Measurements from ENCODE around the gene GPR153.
A peak's percentile ranks its signal among the peaks of the same experiment; 100 is the strongest.

The GPR153 gene

DNA sequence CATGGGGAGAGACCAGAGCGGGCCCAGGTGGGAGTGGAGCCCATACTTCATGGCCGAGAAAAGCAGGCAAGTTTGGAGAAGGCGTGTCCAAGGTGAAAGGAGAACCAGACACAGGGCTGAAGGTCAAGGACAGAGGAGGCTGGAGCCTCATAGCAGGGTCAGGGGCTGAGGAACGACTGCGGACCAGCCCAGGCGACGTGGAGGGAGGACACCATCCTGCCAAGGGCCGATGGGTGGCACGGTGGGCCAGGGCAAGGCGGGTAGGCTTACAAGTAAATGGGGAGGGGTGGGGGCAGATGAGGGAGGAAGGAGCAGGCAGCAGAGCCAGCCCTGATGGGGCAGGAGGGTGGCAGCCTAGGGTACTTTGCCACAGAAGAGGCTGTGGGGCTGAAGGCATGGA lies 18.2 kb upstream of the GPR153 start:
- no CpG with 5 or more reads among the region's 10 CpGs for WGBS, 2 donors (ENCODE audit: extremely low coverage in 2 of 2, insufficient read length in 2 of 2, insufficient replicate concordance in 1 of 2)
- H3K79me1 ChIP-seq (ENCODE audit: low read depth, low read length) = peaks cover 12% of the 10 kb centered on the region

DNA sequence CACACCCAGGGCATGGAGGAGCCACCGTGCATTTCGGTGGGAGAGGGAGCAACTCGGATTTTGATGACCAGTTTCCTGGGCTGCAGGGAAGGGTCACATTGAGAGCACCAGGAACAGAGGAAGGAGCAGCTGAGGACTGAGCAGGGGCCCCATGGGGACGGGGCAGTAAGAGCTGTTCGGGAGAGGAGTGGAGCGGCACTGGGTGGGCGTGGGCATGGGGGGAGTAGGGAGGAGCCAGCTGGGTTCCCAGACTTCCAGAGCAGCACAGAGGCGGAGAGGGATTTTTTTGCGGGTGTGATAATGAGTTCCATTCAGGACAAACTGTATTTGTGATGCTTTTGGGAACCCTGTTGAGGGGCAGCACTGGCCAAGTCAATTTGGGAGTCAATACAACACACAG lies 17.4 kb upstream of the GPR153 start:
- H3K9ac ChIP-seq (ENCODE audit: low read depth, low read length, poor library complexity) = no peak overlapping the region
- no CpG with 5 or more reads among the region's 9 CpGs for WGBS, 2 donors (ENCODE audit: extremely low coverage in 2 of 2, insufficient read length in 2 of 2, insufficient replicate concordance in 1 of 2)

More for the DNA sequence above, 18.2 kb upstream of the GPR153 start:
- no peak overlapping the region for H2BK120ac ChIP-seq (ENCODE audit: low read depth, low read length)
- no peak overlapping the region for H4K8ac ChIP-seq (ENCODE audit: low read depth, low read length)
- H4K91ac ChIP-seq (ENCODE audit: low read depth, low read length, poor library complexity) = no peak overlapping the region
- H3K9ac ChIP-seq (ENCODE audit: low read depth, low read length, poor library complexity) = peak overlapping the region; percentile 44
- H3K27me3 ChIP-seq (ENCODE audit: control insufficient read depth in 3 of 3, insufficient read depth in 3 of 3, low read depth in 1 of 3, low read length in 3 of 3) = no peaks in the 10 kb centered on the region
- no peak overlapping the region for H2BK12ac ChIP-seq (ENCODE audit: low read length)
- no peak for DNase-seq (ENCODE audit: low spot score)
- H3K4me1 ChIP-seq (ENCODE audit: control insufficient read depth in 2 of 2, insufficient read depth in 1 of 2, low read depth in 1 of 2, low read length in 2 of 2) = peaks cover 12 to 37% of the 10 kb centered on the region in 2 donors
- peak overlapping the region; percentile 33 for H2BK15ac ChIP-seq (ENCODE audit: low read length)
- H2AK5ac ChIP-seq (ENCODE audit: low read depth, low read length) = peak overlapping the region; percentile 56
- no peak overlapping the region for H2AFZ ChIP-seq (ENCODE audit: low read length)
- H3K36me3 ChIP-seq (replicated peaks in 1 of 2; ENCODE audit: control insufficient read depth in 2 of 2, insufficient read depth in 2 of 2, low read length in 2 of 2) = peaks cover 19 to 29% of the 10 kb centered on the region in 2 donors
- no peaks in the 10 kb centered on the region for H3K9me3 ChIP-seq (replicated peaks in 1 of 2; ENCODE audit: control insufficient read depth in 2 of 2, insufficient read depth in 1 of 2, low read depth in 1 of 2, low read length in 2 of 2)
- no peak overlapping the region for H3K4me2 ChIP-seq (ENCODE audit: insufficient read depth, low read length, poor library complexity, severe bottlenecking)
- no peak overlapping the region for H3K18ac ChIP-seq (ENCODE audit: low read length)
- H3K27ac ChIP-seq (replicated peaks; ENCODE audit: low read length) = no peak overlapping the region
- H3K14ac ChIP-seq (ENCODE audit: low read length) = no peak overlapping the region
- H2BK5ac ChIP-seq (ENCODE audit: low read length) = peak overlapping the region; percentile 22
- H3K4ac ChIP-seq (ENCODE audit: low read length) = peak overlapping the region; percentile 37
- peak overlapping the region; percentile 73 for H3K23ac ChIP-seq (ENCODE audit: low read depth, low read length, poor library complexity)
- no peak overlapping the region for H3K4me3 ChIP-seq (ENCODE audit: low read length in 2 of 2)

DNA sequence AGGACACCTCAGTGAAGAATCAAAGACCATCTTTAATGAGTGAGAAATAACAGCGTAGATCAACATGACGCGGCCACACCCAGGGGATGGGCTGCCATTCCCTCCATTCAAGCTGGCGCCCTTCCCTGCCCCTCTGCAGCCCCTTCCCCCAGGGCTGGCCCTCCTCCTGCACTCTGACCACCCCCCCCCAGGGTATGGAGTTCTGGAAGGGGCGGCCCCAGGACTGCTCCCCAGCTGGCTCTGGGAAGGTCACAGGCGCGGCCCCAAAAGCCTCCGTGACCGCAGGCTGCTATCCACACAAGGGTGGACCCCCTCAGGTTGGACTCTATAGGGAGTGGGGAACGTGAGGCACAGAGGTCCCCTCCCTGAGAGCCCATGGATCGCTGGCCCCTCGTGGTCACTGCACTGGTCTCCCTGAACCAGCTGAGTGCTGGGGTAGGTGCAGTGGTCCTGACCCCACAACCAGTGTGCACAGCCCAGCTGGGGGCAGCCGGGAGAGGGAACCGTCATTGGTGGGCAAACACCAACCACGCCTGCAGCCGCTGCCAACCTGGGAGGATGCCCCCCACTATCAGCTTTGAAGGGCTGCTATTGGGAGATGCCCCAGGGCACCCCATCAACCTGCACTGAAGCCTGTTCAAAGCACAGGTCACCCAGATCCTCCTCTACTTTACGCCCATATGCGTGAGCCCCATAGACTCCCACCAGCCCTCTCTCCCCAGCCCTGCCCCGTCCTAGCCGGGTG lies 16.1 kb upstream of the GPR153 start:
- Histone ChIP-seq H3K79me1 (ENCODE audit: low read depth, low read length) (peaks cover 10% of the 10 kb centered on the region), H3K4ac (ENCODE audit: low read length) (no peak overlapping the region), H4K8ac (ENCODE audit: low read depth, low read length) (no peak overlapping the region), H3K4me2 (ENCODE audit: insufficient read depth, low read length, poor library complexity, severe bottlenecking) (no peak overlapping the region), H4K91ac (ENCODE audit: low read depth, low read length, poor library complexity) (no peak overlapping the region), H3K18ac (ENCODE audit: low read length) (peak overlapping the region; percentile 67), H3K14ac (ENCODE audit: low read length) (no peak overlapping the region), H3K4me3 (ENCODE audit: low read length in 2 of 2) (no peak overlapping the region), H3K4me1 (ENCODE audit: control insufficient read depth in 2 of 2, insufficient read depth in 1 of 2, low read depth in 1 of 2, low read length in 2 of 2) (peaks cover 18 to 56% of the 10 kb centered on the region in 2 donors), H3K27me3 (ENCODE audit: control insufficient read depth in 3 of 3, insufficient read depth in 3 of 3, low read depth in 1 of 3, low read length in 3 of 3) (no peaks in the 10 kb centered on the region), H3K9ac (ENCODE audit: low read depth, low read length, poor library complexity) (peak overlapping the region; percentile 80), H3K27ac (replicated peaks; ENCODE audit: low read length) (no peak overlapping the region), H2AFZ (ENCODE audit: low read length) (peak overlapping the region; percentile 63), H3K9me3 (replicated peaks in 1 of 2; ENCODE audit: control insufficient read depth in 2 of 2, insufficient read depth in 1 of 2, low read depth in 1 of 2, low read length in 2 of 2) (no peaks in the 10 kb centered on the region), H3K36me3 (replicated peaks in 1 of 2; ENCODE audit: control insufficient read depth in 2 of 2, insufficient read depth in 2 of 2, low read length in 2 of 2) (peaks cover 19 to 34% of the 10 kb centered on the region in 2 donors), H2BK12ac (ENCODE audit: low read length) (no peak overlapping the region), H2BK120ac (ENCODE audit: low read depth, low read length) (no peak overlapping the region), H2BK15ac (ENCODE audit: low read length) (peak overlapping the region; percentile 32), H3K23ac (ENCODE audit: low read depth, low read length, poor library complexity) (peak overlapping the region; percentile 47), H2AK5ac (ENCODE audit: low read depth, low read length) (peak overlapping the region; percentile 77), H2BK5ac (ENCODE audit: low read length) (no peak overlapping the region)
- whole genome bisulfite sequencing, 2 donors (ENCODE audit: extremely low coverage in 2 of 2, insufficient read length in 2 of 2, insufficient replicate concordance in 1 of 2) = no CpG with 5 or more reads among the region's 20 CpGs
- DNase-seq (ENCODE audit: low spot score) = no peak

More for the DNA sequence above, 17.4 kb upstream of the GPR153 start:
- Histone ChIP-seq H3K27me3 (ENCODE audit: control insufficient read depth in 3 of 3, insufficient read depth in 3 of 3, low read depth in 1 of 3, low read length in 3 of 3) (no peaks in the 10 kb centered on the region), H4K91ac (ENCODE audit: low read depth, low read length, poor library complexity) (no peak overlapping the region), H2BK5ac (ENCODE audit: low read length) (peak overlapping the region; percentile 22), H3K36me3 (replicated peaks in 1 of 2; ENCODE audit: control insufficient read depth in 2 of 2, insufficient read depth in 2 of 2, low read length in 2 of 2) (peaks cover 19 to 31% of the 10 kb centered on the region in 2 donors), H2BK120ac (ENCODE audit: low read depth, low read length) (no peak overlapping the region), H3K79me1 (ENCODE audit: low read depth, low read length) (peaks cover 10% of the 10 kb centered on the region), H2AK5ac (ENCODE audit: low read depth, low read length) (no peak overlapping the region), H4K8ac (ENCODE audit: low read depth, low read length) (no peak overlapping the region), H2BK15ac (ENCODE audit: low read length) (no peak overlapping the region), H3K9me3 (replicated peaks in 1 of 2; ENCODE audit: control insufficient read depth in 2 of 2, insufficient read depth in 1 of 2, low read depth in 1 of 2, low read length in 2 of 2) (no peaks in the 10 kb centered on the region), H2AFZ (ENCODE audit: low read length) (no peak overlapping the region), H2BK12ac (ENCODE audit: low read length) (no peak overlapping the region), H3K23ac (ENCODE audit: low read depth, low read length, poor library complexity) (no peak overlapping the region), H3K4me3 (ENCODE audit: low read length in 2 of 2) (no peak overlapping the region), H3K4me1 (ENCODE audit: control insufficient read depth in 2 of 2, insufficient read depth in 1 of 2, low read depth in 1 of 2, low read length in 2 of 2) (peaks cover 11 to 45% of the 10 kb centered on the region in 2 donors), H3K14ac (ENCODE audit: low read length) (no peak overlapping the region), H3K4me2 (ENCODE audit: insufficient read depth, low read length, poor library complexity, severe bottlenecking) (no peak overlapping the region), H3K27ac (replicated peaks; ENCODE audit: low read length) (no peak overlapping the region), H3K4ac (ENCODE audit: low read length) (no peak overlapping the region), H3K18ac (ENCODE audit: low read length) (no peak overlapping the region)
- DNase-seq (ENCODE audit: low spot score) = no peak
